Measurements from ENCODE around the gene SNX22.

GRCh38 chr15:64162478-64162868, 10.9 kb downstream of the SNX22 start:
- TF ChIP-seq, protein P1, sequence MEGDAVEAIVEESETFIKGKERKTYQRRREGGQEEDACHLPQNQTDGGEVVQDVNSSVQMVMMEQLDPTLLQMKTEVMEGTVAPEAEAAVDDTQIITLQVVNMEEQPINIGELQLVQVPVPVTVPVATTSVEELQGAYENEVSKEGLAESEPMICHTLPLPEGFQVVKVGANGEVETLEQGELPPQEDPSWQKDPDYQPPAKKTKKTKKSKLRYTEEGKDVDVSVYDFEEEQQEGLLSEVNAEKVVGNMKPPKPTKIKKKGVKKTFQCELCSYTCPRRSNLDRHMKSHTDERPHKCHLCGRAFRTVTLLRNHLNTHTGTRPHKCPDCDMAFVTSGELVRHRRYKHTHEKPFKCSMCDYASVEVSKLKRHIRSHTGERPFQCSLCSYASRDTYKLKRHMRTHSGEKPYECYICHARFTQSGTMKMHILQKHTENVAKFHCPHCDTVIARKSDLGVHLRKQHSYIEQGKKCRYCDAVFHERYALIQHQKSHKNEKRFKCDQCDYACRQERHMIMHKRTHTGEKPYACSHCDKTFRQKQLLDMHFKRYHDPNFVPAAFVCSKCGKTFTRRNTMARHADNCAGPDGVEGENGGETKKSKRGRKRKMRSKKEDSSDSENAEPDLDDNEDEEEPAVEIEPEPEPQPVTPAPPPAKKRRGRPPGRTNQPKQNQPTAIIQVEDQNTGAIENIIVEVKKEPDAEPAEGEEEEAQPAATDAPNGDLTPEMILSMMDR (conservative IDR thresholded peaks at IDR 0.05; ENCODE audit: low read depth, low read length) = no peak
- TF ChIP-seq EZH2 (IDR thresholded peaks at IDR 0.05; ENCODE audit: borderline replicate concordance, low read depth, low read length, poor library complexity, severe bottlenecking) = no peak

Data from A673 (cell line).